Stimulated activated CD8-positive, alpha-beta memory T cell treated with anti-CD3 and anti-CD28 coated beads, Interleukin-12 subunit alpha, Interleukin-12 subunit beta, amount 100 ng/mL, for 24 hours (primary cell): Measurements from ENCODE around the gene TBC1D1.

Experiments used
- DNase-seq: peaks from one replicate; pipeline ENCODE4 v3.0.0-alpha.2; 2020; ENCODE audit errors: extremely low read depth

TBC1D1 gene

DNA sequence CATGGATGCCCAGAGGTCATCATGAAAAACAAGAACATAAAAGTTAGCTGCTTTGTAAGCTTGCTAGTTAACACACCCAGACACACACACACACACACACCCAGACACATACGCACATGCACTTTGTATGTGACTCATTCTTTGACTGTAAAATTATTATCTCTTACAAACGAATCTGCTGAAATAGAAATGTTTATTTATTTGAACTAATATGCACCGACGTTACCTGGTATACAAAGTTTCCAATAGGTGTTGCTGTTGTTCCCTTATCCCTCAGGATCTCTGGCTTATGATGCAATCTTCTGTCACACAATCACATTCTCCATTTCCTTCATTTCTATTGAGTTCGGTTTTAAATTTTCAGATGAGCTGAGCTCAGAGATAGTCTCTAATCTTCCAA is 278.6 kb downstream of the TBC1D1 start:
- DNase-seq = no peak

DNA sequence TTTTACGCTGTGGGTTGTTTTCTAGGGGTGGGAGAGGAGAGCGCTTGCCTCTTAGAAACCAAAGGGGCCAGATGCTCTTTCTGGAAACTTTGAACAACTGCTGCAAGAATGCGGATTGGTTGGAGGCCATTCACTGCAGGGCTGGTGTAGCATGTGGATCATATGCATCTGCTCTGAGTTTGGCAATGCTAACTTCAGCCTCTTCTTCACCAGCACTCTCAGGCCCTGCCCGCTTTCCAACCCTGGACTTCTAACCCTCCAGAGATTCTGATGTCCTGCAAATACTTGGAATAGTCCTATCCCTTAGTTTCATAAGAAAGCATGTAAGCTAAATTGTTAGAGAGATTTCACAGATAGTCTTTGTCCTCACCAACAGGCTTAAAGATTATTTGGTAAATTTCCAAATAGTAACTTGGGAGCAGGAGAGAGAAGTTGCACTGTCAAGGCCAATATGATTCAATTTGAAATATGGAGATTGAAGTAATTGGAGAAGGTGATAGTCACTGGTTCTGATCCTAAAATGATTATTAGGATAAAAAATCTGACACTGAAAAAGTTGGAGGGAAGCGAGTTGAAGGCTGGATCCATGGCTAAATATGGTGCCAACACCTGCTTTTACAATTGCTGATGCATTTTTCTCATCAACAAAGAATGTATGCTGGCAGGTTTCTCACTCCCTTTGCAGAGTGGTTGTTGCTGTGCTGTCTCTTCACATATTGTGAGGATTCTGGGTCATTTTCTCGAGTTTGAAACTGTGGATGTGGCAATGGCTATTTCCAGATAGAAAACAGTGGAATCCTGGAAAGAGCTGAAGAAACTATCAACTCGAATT is 279.7 kb downstream of the TBC1D1 start:
- no peak for DNase-seq

GRCh38 chr4:38172078-38172477 is 281.2 kb downstream of the TBC1D1 start:
- no peak for DNase-seq

GRCh38 chr4:38173935-38174518 is 283.1 kb downstream of the TBC1D1 start:
- no peak for DNase-seq

- DNase-seq = no peak
Observed at GRCh38 chr4:38174801-38175200, 283.9 kb downstream of the TBC1D1 start.

DNA sequence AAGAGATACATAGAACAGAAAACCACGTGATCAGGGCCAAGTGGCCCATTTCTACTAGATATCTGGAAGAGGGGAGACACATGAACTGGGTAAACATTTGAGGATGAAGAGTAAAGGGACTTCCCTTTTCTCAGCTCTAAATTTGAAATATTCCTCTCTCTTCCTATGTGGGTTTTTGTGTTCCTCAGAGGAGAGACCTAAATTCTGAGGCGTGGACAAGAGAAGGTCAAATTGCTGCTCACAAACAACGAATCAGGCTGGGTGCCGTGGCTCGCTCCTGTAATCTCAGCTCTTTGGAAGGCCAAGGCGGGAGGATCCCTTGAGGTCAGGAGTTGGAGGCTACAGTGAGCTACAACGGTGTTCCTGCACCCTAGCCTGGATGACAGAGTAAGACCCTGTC is 285.3 kb downstream of the TBC1D1 start:
- DNase-seq = no peak

- DNase-seq = peak; percentile 15
Observed at GRCh38 chr4:38177035-38177546, 286.2 kb downstream of the TBC1D1 start.

GRCh38 chr4:38177641-38178391 is 286.9 kb downstream of the TBC1D1 start:
- peak; percentile 16 for DNase-seq

DNA sequence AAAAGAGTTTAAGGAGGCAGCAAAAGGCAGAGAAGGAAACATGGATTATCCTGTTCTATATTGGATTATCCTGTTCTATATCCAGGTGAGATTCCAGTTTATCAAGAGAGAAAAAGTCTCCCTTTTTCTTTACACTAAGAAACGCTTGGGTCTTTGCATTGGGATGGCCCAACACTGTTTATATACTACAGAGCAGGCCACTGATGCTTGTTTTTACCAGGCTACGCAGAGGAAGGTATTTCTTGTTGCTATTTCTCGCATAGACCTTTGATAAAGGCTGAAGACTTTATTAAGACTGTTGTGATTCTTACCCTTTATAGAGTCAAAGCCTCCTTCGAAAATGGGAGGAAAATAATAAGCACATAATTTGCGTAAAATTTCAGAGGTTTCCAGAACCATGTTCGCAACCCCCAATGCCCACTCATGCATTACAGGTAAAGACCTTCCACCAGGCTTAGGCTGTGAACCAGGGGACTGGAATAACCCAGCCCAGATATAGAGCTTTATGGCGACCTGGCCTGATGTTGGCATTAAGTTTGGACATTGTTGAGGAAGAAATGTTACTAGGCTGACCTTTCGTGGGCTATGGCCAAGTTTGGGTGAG is 287.6 kb downstream of the TBC1D1 start:
- no peak for DNase-seq

GRCh38 chr4:38179690-38180377 is 288.9 kb downstream of the TBC1D1 start:
- no peak for DNase-seq

GRCh38 chr4:38180456-38180855 is 289.6 kb downstream of the TBC1D1 start:
- no peak for DNase-seq

DNA sequence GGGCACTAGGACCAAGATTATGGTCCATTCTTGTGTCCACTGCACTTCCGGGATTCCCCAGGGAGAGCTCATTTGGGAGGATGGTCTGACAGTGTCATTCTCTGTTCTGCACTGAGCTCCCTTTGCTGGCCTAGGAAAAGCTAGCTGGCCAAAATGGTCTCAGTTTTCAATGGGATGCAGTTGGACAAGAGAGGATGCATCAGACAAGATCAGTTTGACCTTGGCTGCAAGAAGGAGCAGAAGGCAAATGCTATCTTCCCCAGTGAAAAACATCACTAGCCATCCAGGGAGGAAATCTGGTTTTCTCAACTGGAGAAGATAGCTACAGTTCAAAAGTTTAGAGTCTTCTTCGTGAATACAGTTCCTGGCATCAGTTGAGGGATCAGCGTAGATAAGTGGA is 290.4 kb downstream of the TBC1D1 start:
- no peak for DNase-seq

DNA sequence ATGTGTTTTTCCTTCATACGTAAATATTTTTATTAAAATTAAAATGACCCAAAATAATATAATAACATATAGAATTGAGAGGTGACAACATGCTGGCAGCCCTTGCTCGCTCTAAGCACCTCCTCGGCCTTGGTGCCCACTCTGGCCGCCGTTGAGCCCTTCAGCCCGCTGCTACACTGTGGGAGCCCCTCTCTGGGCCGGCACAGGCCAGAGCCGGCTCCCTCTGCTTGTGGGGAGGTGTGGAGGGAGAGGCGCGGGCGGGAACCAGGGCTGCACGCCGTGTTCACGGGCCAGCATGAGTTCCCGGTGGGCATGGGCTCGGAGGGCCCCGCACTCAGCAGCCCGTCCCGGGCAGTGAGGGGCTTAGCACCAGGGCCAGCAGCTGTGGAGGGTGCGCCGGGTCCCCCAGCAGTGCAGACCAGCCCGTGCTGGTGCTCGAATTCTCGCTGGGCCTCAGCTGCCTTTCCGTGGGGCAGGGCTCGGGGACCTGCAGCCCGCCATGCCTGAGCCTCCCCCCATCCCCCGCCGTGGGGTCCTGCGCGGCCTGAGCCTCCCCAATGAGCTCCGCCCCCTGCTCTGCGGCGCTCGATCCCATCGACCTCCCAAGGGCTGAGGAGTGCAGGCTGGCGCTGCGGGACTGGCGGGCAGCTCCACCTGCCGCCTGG is 291.6 kb downstream of the TBC1D1 start:
- DNase-seq = no peak

- DNase-seq = no peak
Observed at GRCh38 chr4:38184404-38184803, 293.5 kb downstream of the TBC1D1 start.

DNA sequence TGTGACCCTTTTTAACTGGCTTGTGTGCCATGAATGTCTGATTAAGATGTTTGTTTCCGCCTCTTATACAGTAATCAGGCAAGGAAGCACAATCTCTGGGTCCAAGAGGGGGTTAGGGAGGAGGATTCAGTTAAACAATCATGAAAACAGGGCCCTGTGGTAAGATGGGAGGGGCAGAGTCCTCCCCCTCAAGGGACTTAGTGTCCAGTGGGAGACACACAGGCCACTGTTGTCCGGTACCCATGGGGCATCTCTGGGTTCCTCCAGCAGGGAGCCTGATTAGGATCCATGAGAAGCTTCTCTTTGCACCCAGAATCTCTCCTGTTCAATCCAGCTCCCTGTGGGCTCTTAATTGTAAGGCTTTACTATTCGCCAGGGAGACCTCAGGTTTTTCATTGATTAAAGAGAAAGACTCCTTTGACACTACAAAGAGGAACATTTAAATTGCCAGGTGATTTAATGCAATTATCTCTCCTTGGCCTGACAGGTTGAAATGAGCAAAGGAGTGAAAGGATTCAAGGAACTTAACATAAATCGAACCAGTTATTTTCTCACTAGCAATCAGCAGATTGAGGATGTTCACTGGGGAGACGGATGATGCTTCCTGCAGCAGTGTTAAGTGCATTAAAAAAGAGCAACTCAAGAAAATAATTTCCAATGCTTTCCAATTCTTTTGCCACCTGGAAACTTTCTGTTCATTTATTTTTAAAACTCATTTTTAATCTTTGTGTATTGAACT is 294.7 kb downstream of the TBC1D1 start:
- no peak for DNase-seq

GRCh38 chr4:38188136-38188535 is 297.3 kb downstream of the TBC1D1 start:
- no peak for DNase-seq

GRCh38 chr4:38188631-38189101 is 297.8 kb downstream of the TBC1D1 start:
- DNase-seq = no peak
